Measurements from ENCODE around the gene SUGT1. TPM values are rescaled to one million over a fixed set of nuclear protein-coding genes. Genes with fewer than 3 reads are reported as not detected.

The SUGT1 gene
- 38.0 to 45.1 TPM (median 42.2 TPM) in 5 replicates for total RNA-seq (2022; extraction: Qiagen RNA extraction)

GRCh38 chr13:52652196-52652979, at the start of gene SUGT1:
TSS of gene SUGT1 (plus strand) at chr13:52652836. CDS start at chr13:52652921, 85 bp downstream.

GRCh38 chr13:52642131-52642530, 10.5 kb upstream of the SUGT1 start, which contains the start of gene HNRNPA1L2:
TSS of gene HNRNPA1L2 (plus strand) at chr13:52642431. CDS start at chr13:52642493, 62 bp downstream.

GRCh38 chr13:52739468-52740071, 86.9 kb downstream of the SUGT1 start, which contains the start of gene CNMD:
TSS of gene CNMD (minus strand) at chr13:52739820. CDS start at chr13:52739701, 119 bp downstream.

Other genes starting within 250 kb of the SUGT1 start
- gene THSD1, start 246.7 kb upstream of the SUGT1 start, total RNA-seq (2022; extraction: Qiagen RNA extraction), result 5.0 to 6.5 TPM (median 5.3 TPM) in 5 replicates
- 11.2 to 14.2 TPM (median 13.5 TPM) in 5 replicates for gene VPS36, start 202.2 kb upstream of the SUGT1 start, total RNA-seq (2022; extraction: Qiagen RNA extraction)
- gene CKAP2, start 197.4 kb upstream of the SUGT1 start, total RNA-seq (2022; extraction: Qiagen RNA extraction), result 28.6 to 36.4 TPM (median 31.7 TPM) in 5 replicates
- gene HNRNPA1L2, start 10.4 kb upstream of the SUGT1 start, total RNA-seq (2022; extraction: Qiagen RNA extraction), result 4.8 to 8.4 TPM (median 6.1 TPM) in 5 replicates
- gene CNMD, start 87.0 kb downstream of the SUGT1 start, total RNA-seq (2022; extraction: Qiagen RNA extraction), result not detected in 5 replicates
- gene PCDH8, start 195.8 kb downstream of the SUGT1 start, total RNA-seq (2022; extraction: Qiagen RNA extraction), result not detected in 5 replicates